ENCODE measurements around the gene TOMM22. TPM values are rescaled to one million over a fixed set of nuclear protein-coding genes. Genes with fewer than 3 reads are reported as not detected.
"Not testable (repeated sequence)": the region's sequence is repeated elsewhere in the genome, so short reads cannot be mapped to it uniquely, and the experiment has no call there.

TOMM22 gene
- total RNA-seq, 2 experiments from 2014 or later = 51.8 to 114 TPM

DNA sequence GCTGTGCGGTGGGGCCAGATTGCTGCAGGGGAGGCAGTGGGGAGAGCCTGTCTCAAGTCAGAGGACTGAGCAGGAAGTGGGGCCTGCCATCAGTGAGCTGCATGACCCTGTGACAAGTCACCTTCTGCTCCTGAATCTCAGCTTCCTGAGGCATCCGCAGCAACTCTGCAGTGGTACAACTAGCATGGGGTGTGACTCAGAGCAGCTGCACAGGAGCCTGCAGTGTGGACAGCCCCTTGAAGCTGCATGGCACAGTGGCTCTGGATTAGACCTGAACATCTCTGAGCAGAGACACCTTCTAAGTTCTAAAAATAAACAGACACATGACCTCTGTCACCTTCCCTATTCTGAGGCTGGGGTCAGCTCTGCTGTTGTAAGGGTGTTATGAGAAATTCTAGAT lies 43.5 kb upstream of the TOMM22 start:
- Histone ChIP-seq H3K4me3 (ENCODE audit: low read depth, low read length, poor library complexity, severe bottlenecking) (no peak overlapping the region), H3K9me3 (ENCODE audit: low read length) (no peaks in the 10 kb centered on the region), H3K36me3 (ENCODE audit: insufficient read depth, low read length) (no peaks in the 10 kb centered on the region), H3K79me2 (ENCODE audit: insufficient read depth, low read depth, low read length) (no peaks in the 10 kb centered on the region), H2AFZ (ENCODE audit: low read length) (no peak overlapping the region), H4K20me1 (ENCODE audit: insufficient read depth, low read length) (no peaks in the 10 kb centered on the region), H3K27ac (ENCODE audit: low read depth, low read length, poor library complexity, severe bottlenecking) (no peak overlapping the region), H3K4me2 (ENCODE audit: low read length) (no peak overlapping the region), H3K4me1 (ENCODE audit: insufficient read depth, low read length, poor library complexity, severe bottlenecking) (no peaks in the 10 kb centered on the region), H3K9me2 (ENCODE audit: insufficient read depth, low read length) (no peaks in the 10 kb centered on the region)
- no TSS peak for BruUV-seq (replicated peaks)
- POLR2A ChIA-PET = no interaction called here
- no peak for DNase-seq (ENCODE audit: low spot score)
- intact Hi-C loops (cut with micrococcal nuclease; ENCODE audit: unreplicated experiment) = no loop called here
- no peak for TF ChIP-seq EZH2phosphoT487 (IDR thresholded peaks at IDR 0.05; ENCODE audit: borderline replicate concordance, low read depth, low read length)
- TF ChIP-seq, protein P1, sequence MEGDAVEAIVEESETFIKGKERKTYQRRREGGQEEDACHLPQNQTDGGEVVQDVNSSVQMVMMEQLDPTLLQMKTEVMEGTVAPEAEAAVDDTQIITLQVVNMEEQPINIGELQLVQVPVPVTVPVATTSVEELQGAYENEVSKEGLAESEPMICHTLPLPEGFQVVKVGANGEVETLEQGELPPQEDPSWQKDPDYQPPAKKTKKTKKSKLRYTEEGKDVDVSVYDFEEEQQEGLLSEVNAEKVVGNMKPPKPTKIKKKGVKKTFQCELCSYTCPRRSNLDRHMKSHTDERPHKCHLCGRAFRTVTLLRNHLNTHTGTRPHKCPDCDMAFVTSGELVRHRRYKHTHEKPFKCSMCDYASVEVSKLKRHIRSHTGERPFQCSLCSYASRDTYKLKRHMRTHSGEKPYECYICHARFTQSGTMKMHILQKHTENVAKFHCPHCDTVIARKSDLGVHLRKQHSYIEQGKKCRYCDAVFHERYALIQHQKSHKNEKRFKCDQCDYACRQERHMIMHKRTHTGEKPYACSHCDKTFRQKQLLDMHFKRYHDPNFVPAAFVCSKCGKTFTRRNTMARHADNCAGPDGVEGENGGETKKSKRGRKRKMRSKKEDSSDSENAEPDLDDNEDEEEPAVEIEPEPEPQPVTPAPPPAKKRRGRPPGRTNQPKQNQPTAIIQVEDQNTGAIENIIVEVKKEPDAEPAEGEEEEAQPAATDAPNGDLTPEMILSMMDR (conservative IDR thresholded peaks at IDR 0.05; ENCODE audit: low read length) = no peak
- CTCF ChIA-PET (ENCODE audit: unreplicated experiment) = no interaction called here

- H3K9me3 ChIP-seq (ENCODE audit: low read length) = no peaks in the 10 kb centered on the region
- H3K4me1 ChIP-seq (ENCODE audit: insufficient read depth, low read length, poor library complexity, severe bottlenecking) = no peaks in the 10 kb centered on the region
- TF ChIP-seq, protein P1 (conservative IDR thresholded peaks at IDR 0.05; ENCODE audit: low read length) = no peak
- TF ChIP-seq EZH2phosphoT487 (IDR thresholded peaks at IDR 0.05; ENCODE audit: borderline replicate concordance, low read depth, low read length) = no peak
- no peak overlapping the region for H3K4me3 ChIP-seq (ENCODE audit: low read depth, low read length, poor library complexity, severe bottlenecking)
- no peak overlapping the region for H2AFZ ChIP-seq (ENCODE audit: low read length)
- no peaks in the 10 kb centered on the region for H4K20me1 ChIP-seq (ENCODE audit: insufficient read depth, low read length)
- no peaks in the 10 kb centered on the region for H3K9me2 ChIP-seq (ENCODE audit: insufficient read depth, low read length)
- no TSS peak for BruUV-seq (replicated peaks)
- ChIA-PET CTCF (ENCODE audit: unreplicated experiment) (no interaction called here), POLR2A (no interaction called here)
- H3K27ac ChIP-seq (ENCODE audit: low read depth, low read length, poor library complexity, severe bottlenecking) = no peak overlapping the region
- intact Hi-C loops (cut with micrococcal nuclease; ENCODE audit: unreplicated experiment) = no loop called here
- no peak overlapping the region for H3K4me2 ChIP-seq (ENCODE audit: low read length)
- H3K36me3 ChIP-seq (ENCODE audit: insufficient read depth, low read length) = no peaks in the 10 kb centered on the region
- DNase-seq (ENCODE audit: low spot score) = no peak
- H3K79me2 ChIP-seq (ENCODE audit: insufficient read depth, low read depth, low read length) = no peaks in the 10 kb centered on the region
Measured at GRCh38 chr22:38638728-38639127, 43.0 kb upstream of the TOMM22 start.

GRCh38 chr22:38641476-38642040 lies 40.2 kb upstream of the TOMM22 start:
- H3K27ac ChIP-seq (ENCODE audit: low read depth, low read length, poor library complexity, severe bottlenecking) = no peak overlapping the region
- no peak overlapping the region for H3K4me3 ChIP-seq (ENCODE audit: low read depth, low read length, poor library complexity, severe bottlenecking)
- no peaks in the 10 kb centered on the region for H3K9me3 ChIP-seq (ENCODE audit: low read length)
- TF ChIP-seq EZH2phosphoT487 (IDR thresholded peaks at IDR 0.05; ENCODE audit: borderline replicate concordance, low read depth, low read length) = no peak
- TF ChIP-seq, protein P1 (conservative IDR thresholded peaks at IDR 0.05; ENCODE audit: low read length) = no peak
- no TSS peak for BruUV-seq (replicated peaks)
- intact Hi-C loops (cut with micrococcal nuclease; ENCODE audit: unreplicated experiment) = no loop called here
- ChIA-PET CTCF (ENCODE audit: unreplicated experiment) (no interaction called here), POLR2A (interaction anchor here (0.7 kb wide), 1 partner anchor 10 kb away, joined by 5 read pairs; no protein-coding TSS in a partner anchor)
- no peaks in the 10 kb centered on the region for H3K36me3 ChIP-seq (ENCODE audit: insufficient read depth, low read length)
- no peak for DNase-seq (ENCODE audit: low spot score)
- no peaks in the 10 kb centered on the region for H3K4me1 ChIP-seq (ENCODE audit: insufficient read depth, low read length, poor library complexity, severe bottlenecking)
- H3K79me2 ChIP-seq (ENCODE audit: insufficient read depth, low read depth, low read length) = no peaks in the 10 kb centered on the region
- no peaks in the 10 kb centered on the region for H3K9me2 ChIP-seq (ENCODE audit: insufficient read depth, low read length)
- no peaks in the 10 kb centered on the region for H4K20me1 ChIP-seq (ENCODE audit: insufficient read depth, low read length)
- H3K4me2 ChIP-seq (ENCODE audit: low read length) = no peak overlapping the region
- H2AFZ ChIP-seq (ENCODE audit: low read length) = no peak overlapping the region

- CTCF ChIA-PET (ENCODE audit: unreplicated experiment); H3K36me3 ChIP-seq (ENCODE audit: insufficient read depth, low read length); H3K9me3 ChIP-seq (ENCODE audit: low read length); H2AFZ ChIP-seq (ENCODE audit: low read length); H3K4me3 ChIP-seq (ENCODE audit: low read depth, low read length, poor library complexity, severe bottlenecking); H3K4me1 ChIP-seq (ENCODE audit: insufficient read depth, low read length, poor library complexity, severe bottlenecking); POLR2A ChIA-PET; H3K27ac ChIP-seq (ENCODE audit: low read depth, low read length, poor library complexity, severe bottlenecking); H3K9me2 ChIP-seq (ENCODE audit: insufficient read depth, low read length); H4K20me1 ChIP-seq (ENCODE audit: insufficient read depth, low read length); BruUV-seq (replicated peaks); intact Hi-C loops (cut with micrococcal nuclease; ENCODE audit: unreplicated experiment); H3K4me2 ChIP-seq (ENCODE audit: low read length); H3K79me2 ChIP-seq (ENCODE audit: insufficient read depth, low read depth, low read length); DNase-seq (ENCODE audit: low spot score): not testable (repeated sequence)
Measured at GRCh38 chr22:38644245-38644644, 37.5 kb upstream of the TOMM22 start.
